Measurements from ENCODE around the gene DUSP14.

GRCh38 chr17:37519251-37519985, 29.7 kb downstream of the DUSP14 start:
- no peak for TF ChIP-seq EZH2phosphoT487 (IDR thresholded peaks at IDR 0.05)
- no peak for TF ChIP-seq EZH2 (IDR thresholded peaks at IDR 0.05)
- no peak for TF ChIP-seq CTCF (IDR thresholded peaks at IDR 0.05)
